HS-5 (cell line): ENCODE results near the gene RPL36A.

Experiments used
- DNase-seq: peaks from one replicate; pipeline ENCODE4 v3.0.0-alpha.2; 2012; ENCODE audit warnings: low read depth

The RPL36A gene

DNA sequence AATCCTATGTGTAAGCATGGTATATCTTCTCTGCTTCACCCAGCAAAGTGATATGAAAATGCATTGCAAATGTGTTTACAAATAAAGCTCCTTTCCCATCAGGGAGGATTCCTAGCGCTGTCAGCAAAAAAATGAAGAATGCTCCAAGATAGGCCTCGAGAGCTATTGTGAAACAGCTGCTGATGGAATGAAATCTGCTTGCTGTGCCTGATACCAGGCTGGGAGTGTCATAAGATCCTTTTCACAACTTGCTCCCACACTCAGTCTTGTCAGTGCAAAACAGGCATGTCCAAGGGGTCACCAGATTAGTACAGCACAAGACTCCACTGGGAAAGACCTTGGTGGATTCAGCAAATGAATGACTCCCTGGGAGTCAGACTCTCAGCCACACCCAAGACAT lies 51.3 kb downstream of the RPL36A start:
- DNase-seq = no peak
